GM12878 (cell line): ENCODE results near the gene ERC2. TPM values are rescaled to one million over a fixed set of nuclear protein-coding genes. Genes with fewer than 3 reads are reported as not detected.

Source experiments
- ATAC-seq: fragments of 200-7000 bp; cut with Tn5 transposase; 3 replicates; pipeline ENCODE4 v1.9.1; 2020; ENCODE audit warnings: mild to moderate bottlenecking, moderate library complexity
- BruUV-seq: library from RNA; stranded (reverse); fragments of 400-500 nt; replicated peaks from 2 replicates; lab custom pipeline; 2021; lab: Mats Ljungman, UMichigan
- CTCF ChIA-PET: fragments of 300-600 bp; sonication (Branson Sonifier 250); formaldehyde crosslinking; extraction: SDS; loops from one replicate; lab custom pipeline; 2021; ENCODE audit warnings: inconsistent platforms; lab: Yijun Ruan, JAX
- POLR2A ChIA-PET: fragments of 350-600 bp; formaldehyde crosslinking; extraction: SDS; loops from one replicate; lab custom pipeline; 2021; ENCODE audit warnings: inconsistent platforms; lab: Charles Lee
- RAD21 ChIA-PET: fragments of 300-600 bp; sonication (Branson Sonifier 250); formaldehyde crosslinking; loops from one replicate; lab custom pipeline; 2023; ENCODE audit warnings: antibody characterized with exemption; ENCODE audit not compliant: unreplicated experiment; lab: Charles Lee
- SMC1A ChIA-PET: fragments of 300-600 bp; sonication (Branson Sonifier 250); formaldehyde crosslinking; loops from one replicate; lab custom pipeline; 2023; ENCODE audit not compliant: unreplicated experiment, uncharacterized antibody; lab: Charles Lee
- DNase-seq: peaks from one replicate; pipeline ENCODE4 v3.0.0-alpha.2; 2011; ENCODE audit warnings: low read depth, low spot score
- FAIRE-seq: peaks from 3 replicates; lab custom pipeline; 2011; peaks lifted over from hg19 to GRCh38; lab: Jason Lieb, UNC
- H2AFZ ChIP-seq: 2 replicates; pipeline ENCODE4 v1.6.0; 2011; ENCODE audit warnings: low read depth, low read length, control low read depth; ENCODE audit not compliant: control insufficient read depth
- H3K27ac ChIP-seq: 2 replicates; pipeline ENCODE4 v1.5.1; 2011; ENCODE audit warnings: control low read depth; ENCODE audit not compliant: control insufficient read depth, insufficient read depth
- H3K27me3 ChIP-seq, 2 experiments: replicated peaks in 1 of 2; 2 replicates each; pipeline versions ENCODE4 v1.6.0 to v1.6.1; 2011; ENCODE audit warnings: low read length in 1 of 2; ENCODE audit not compliant: control insufficient read depth in 2 of 2, insufficient read depth in 2 of 2
- H3K36me3 ChIP-seq, 2 experiments: 2 replicates each; pipeline ENCODE4 v1.5.1; 2011; ENCODE audit warnings: low read length in 1 of 2; ENCODE audit not compliant: control insufficient read depth in 2 of 2, insufficient read depth in 2 of 2
- H3K4me1 ChIP-seq: 2 replicates; pipeline ENCODE4 v1.6.1; 2011; ENCODE audit warnings: mild to moderate bottlenecking, low read length, moderate library complexity, mixed read lengths; ENCODE audit not compliant: control insufficient read depth, insufficient read depth
- H3K4me2 ChIP-seq: 2 replicates; pipeline ENCODE4 v1.6.0; 2011; ENCODE audit warnings: control low read depth; ENCODE audit not compliant: control insufficient read depth, insufficient read depth
- H3K4me3 ChIP-seq: fragments of 200-600 bp; sonication (generic); 2 replicates; pipeline ENCODE4 v1.5.1; 2016
- H3K79me2 ChIP-seq: 2 replicates; pipeline ENCODE4 v1.6.0; 2011; ENCODE audit warnings: low read length; ENCODE audit not compliant: control insufficient read depth, insufficient read depth
- H3K9ac ChIP-seq: 2 replicates; pipeline ENCODE4 v1.8.0; 2011; ENCODE audit warnings: low read length, control low read depth, mixed read lengths; ENCODE audit not compliant: control insufficient read depth, insufficient read depth
- H3K9me3 ChIP-seq: replicated peaks from 3 replicates; pipeline ENCODE4 v1.5.1; 2011; ENCODE audit warnings: mild to moderate bottlenecking, low read length; ENCODE audit not compliant: control insufficient read depth, insufficient read depth
- H4K20me1 ChIP-seq: 2 replicates; pipeline ENCODE4 v1.6.0; 2011; ENCODE audit not compliant: control insufficient read depth, insufficient read depth
- FOXM1 ChIP-seq: IDR thresholded peaks from 2 replicates; pipeline ENCODE4 v1.6.1; 2012; ENCODE audit warnings: low read depth, mild to moderate bottlenecking, inconsistent platforms, low read length, moderate library complexity
- POU2F2 ChIP-seq: IDR thresholded peaks from 3 replicates; pipeline ENCODE4 v1.6.1; 2011; ENCODE audit warnings: low read depth, mild to moderate bottlenecking, low read length, borderline replicate concordance
- RCOR1 ChIP-seq: conservative IDR thresholded peaks from 2 replicates; pipeline ENCODE4 v1.6.1; 2012; ENCODE audit warnings: low read depth, low read length, improper control_type of control experiment
- STAT3 ChIP-seq: IDR thresholded peaks from 2 replicates; pipeline ENCODE4 v1.6.1; 2011; ENCODE audit warnings: low read depth, low read length, improper control_type of control experiment
- WGBS: methylation state at CpG from one replicate; pipeline ENCODE4 v1.1.6; 2016; ENCODE audit warnings: low lambda C conversion rate; ENCODE audit not compliant: insufficient replicate concordance, insufficient coverage; ENCODE audit errors: missing lambda C conversion rate; 5-methylcytosine and 5-hydroxymethylcytosine counted together
- in situ Hi-C: fragments of 300-500 bp; cut with MboI; formaldehyde crosslinking; loops from 9 replicates; pipeline ENCODE4 v1.14.3; 2018; ENCODE audit warnings: mixed read lengths
- intact Hi-C: fragments of 100-400 bp; cut with micrococcal nuclease; formaldehyde crosslinking; loops from one replicate; pipeline ENCODE4 v1.14.2; 2022; ENCODE audit not compliant: unreplicated experiment
- polyA plus RNA-seq, 11 experiments: library from polyadenylated mRNA; depleted of rRNA in 4 of 11; unstranded in 6 of 11; stranded (reverse) in 5 of 11; fragments of >200 nt; fragmentation: Nextera tagmentation in 4 of 11; fragmentation: Illumina TruSeq in 1 of 11; extraction: Ambion mirVana in 4 of 11; extraction: Trizol in 1 of 11; gene quantifications; 1 replicate in 1 of 11; 2 replicates in 10 of 11; pipeline versions ENCODE4 v1.2.1 to v1.2.3, GENCODE V29; 2011 to 2016; ENCODE audit warnings: inconsistent platforms in 2 of 11, missing spikeins in 2 of 11, low read depth in 1 of 11
- total RNA-seq, 4 experiments: library from RNA; depleted of rRNA in 3 of 4; stranded (reverse); fragments of >200 nt in 3 of 4; fragmentation: Illumina TruSeq in 1 of 4; extraction: Trizol in 1 of 4; gene quantifications; 2 replicates each; pipeline versions ENCODE4 v1.2.1 to v1.2.3, GENCODE V29; 2013 to 2021
- TF ChIP-seq, protein P1 (sequence below): fragments of 450-650 bp; IDR thresholded peaks from 2 replicates; pipeline ENCODE4 v1.6.1; 2018; ENCODE audit warnings: mild to moderate bottlenecking, low read depth, moderate library complexity; ENCODE audit not compliant: partially characterized antibody
- TF ChIP-seq, protein P2 (sequence below): fragments of 450-650 bp; IDR thresholded peaks from 2 replicates; pipeline ENCODE4 v1.6.1; 2017; ENCODE audit warnings: borderline replicate concordance

The ERC2 gene
- total and polyA plus RNA-seq, 10 of the 15 experiments (the other 5 are each of a cell fraction or from before 2014, with no cell fraction given), result 0.06 to 1.4 (median 0.12) TPM; not detected in 3

DNA sequence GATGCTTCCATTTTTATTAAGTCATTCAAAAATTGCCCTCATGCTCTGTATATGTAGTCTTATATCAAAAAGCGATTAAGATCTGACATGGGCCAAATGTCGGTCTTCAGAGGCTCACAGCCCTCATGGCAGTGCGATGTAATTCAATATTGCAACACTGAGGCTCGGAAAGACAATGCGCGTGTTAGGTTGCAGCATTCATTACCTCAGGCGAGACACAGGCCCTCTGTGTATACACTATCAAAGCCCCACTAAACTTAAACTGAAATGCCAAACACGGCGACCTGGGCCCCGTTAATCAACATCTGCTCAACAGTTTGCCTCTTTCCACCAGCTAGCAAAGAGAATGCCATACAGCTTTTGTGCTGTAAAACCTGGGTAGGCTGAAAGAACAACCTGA, 413.4 kb downstream of the ERC2 start (continued):
- TF ChIP-seq RCOR1, result no peak

DNA sequence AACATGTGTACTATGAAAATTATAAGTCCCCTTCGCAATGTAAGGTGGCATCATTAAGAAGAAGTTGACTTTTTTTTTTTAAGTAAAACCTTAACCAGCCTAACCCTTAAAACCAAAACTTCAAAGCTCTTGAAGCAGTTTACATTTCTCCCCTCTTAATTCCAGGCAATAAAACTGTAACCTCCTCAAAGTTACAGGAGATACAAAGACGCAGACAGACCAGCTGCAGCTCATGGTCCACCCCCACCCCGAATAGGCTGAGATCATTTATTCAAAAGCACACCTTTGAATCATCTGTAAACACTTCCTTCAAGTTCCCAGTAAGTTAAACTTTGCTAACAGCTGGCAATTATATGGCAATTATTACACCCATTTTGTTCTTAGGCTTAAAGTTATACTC, 414.5 kb downstream of the ERC2 start:
- Histone ChIP-seq H3K4me3 (no peak overlapping the region), H4K20me1 (no peaks in the 10 kb centered on the region), H3K4me1 (no peaks in the 10 kb centered on the region), H3K36me3 (no peaks in the 10 kb centered on the region), H3K9me3 (no peaks in the 10 kb centered on the region), H2AFZ (no peak overlapping the region), H3K4me2 (no peak overlapping the region), H3K9ac (no peak overlapping the region), H3K27ac (no peak overlapping the region), H3K27me3 (no peaks in the 10 kb centered on the region), H3K79me2 (no peaks in the 10 kb centered on the region)
- WGBS, result 3% methylated on average over 3 of the region's 3 CpGs
- SMC1A ChIA-PET, result no interaction called here
- CTCF ChIA-PET, result no interaction called here
- POLR2A ChIA-PET, result no interaction called here
- TF ChIP-seq STAT3 (no peak), FOXM1 (no peak), POU2F2 (no peak)
- TF ChIP-seq, protein P1, sequence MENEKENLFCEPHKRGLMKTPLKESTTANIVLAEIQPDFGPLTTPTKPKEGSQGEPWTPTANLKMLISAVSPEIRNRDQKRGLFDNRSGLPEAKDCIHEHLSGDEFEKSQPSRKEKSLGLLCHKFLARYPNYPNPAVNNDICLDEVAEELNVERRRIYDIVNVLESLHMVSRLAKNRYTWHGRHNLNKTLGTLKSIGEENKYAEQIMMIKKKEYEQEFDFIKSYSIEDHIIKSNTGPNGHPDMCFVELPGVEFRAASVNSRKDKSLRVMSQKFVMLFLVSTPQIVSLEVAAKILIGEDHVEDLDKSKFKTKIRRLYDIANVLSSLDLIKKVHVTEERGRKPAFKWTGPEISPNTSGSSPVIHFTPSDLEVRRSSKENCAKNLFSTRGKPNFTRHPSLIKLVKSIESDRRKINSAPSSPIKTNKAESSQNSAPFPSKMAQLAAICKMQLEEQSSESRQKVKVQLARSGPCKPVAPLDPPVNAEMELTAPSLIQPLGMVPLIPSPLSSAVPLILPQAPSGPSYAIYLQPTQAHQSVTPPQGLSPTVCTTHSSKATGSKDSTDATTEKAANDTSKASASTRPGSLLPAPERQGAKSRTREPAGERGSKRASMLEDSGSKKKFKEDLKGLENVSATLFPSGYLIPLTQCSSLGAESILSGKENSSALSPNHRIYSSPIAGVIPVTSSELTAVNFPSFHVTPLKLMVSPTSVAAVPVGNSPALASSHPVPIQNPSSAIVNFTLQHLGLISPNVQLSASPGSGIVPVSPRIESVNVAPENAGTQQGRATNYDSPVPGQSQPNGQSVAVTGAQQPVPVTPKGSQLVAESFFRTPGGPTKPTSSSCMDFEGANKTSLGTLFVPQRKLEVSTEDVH, result no peak
- TF ChIP-seq, protein P2, sequence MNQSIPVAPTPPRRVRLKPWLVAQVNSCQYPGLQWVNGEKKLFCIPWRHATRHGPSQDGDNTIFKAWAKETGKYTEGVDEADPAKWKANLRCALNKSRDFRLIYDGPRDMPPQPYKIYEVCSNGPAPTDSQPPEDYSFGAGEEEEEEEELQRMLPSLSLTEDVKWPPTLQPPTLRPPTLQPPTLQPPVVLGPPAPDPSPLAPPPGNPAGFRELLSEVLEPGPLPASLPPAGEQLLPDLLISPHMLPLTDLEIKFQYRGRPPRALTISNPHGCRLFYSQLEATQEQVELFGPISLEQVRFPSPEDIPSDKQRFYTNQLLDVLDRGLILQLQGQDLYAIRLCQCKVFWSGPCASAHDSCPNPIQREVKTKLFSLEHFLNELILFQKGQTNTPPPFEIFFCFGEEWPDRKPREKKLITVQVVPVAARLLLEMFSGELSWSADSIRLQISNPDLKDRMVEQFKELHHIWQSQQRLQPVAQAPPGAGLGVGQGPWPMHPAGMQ, result no peak
- FAIRE-seq (no peak), DNase-seq (no peak), ATAC-seq (no peak)
- in situ Hi-C loops, result no loop called here
- no TSS peak for BruUV-seq
- intact Hi-C loops, result no loop called here
- RAD21 ChIA-PET, result no interaction called here
